Lower lobe of right lung (tissue), 2 donors: Measurements from ENCODE around the gene FATE1. TPM values are rescaled to one million over a fixed set of nuclear protein-coding genes. Genes with fewer than 3 reads are reported as not detected.
A peak's percentile ranks its signal among the peaks of the same experiment; 100 is the strongest.

Experiments
- ATAC-seq, 2 donors: fragments of 200-7000 bp; cut with Tn5 transposase; one replicate each; pipeline ENCODE4 v1.9.1; 2020 to 2022; ENCODE audit warnings: mild to moderate bottlenecking in 2 of 2, moderate library complexity in 2 of 2
- DNase-seq: peaks from one replicate; pipeline ENCODE4 v3.0.0-alpha.2; 2020
- H3K27ac ChIP-seq: fragments of 200-600 bp; one replicate; pipeline ENCODE4 v1.8.0; 2022
- H3K27me3 ChIP-seq: fragments of 200-600 bp; one replicate; pipeline ENCODE4 v1.8.0; 2022; ENCODE audit warnings: low read depth
- H3K36me3 ChIP-seq: fragments of 200-600 bp; one replicate; pipeline ENCODE4 v1.8.0; 2022; ENCODE audit warnings: mild to moderate bottlenecking
- H3K4me1 ChIP-seq: fragments of 200-600 bp; one replicate; pipeline ENCODE4 v1.8.0; 2022
- H3K4me3 ChIP-seq: fragments of 200-600 bp; one replicate; pipeline ENCODE4 v1.8.0; 2022; ENCODE audit warnings: mild to moderate bottlenecking
- H3K9me3 ChIP-seq: fragments of 200-600 bp; one replicate; pipeline ENCODE4 v1.8.0; 2022
- intact Hi-C: fragments of 100-400 bp; cut with DNase I; formaldehyde crosslinking; loops from one replicate; pipeline ENCODE4 v1.11.0; 2022
- total RNA-seq: library from RNA; stranded (reverse); fragmentation: NEBNext Ultra II Directional; extraction: Animal tissue kit (Norgen Biotek cat#: 25700); gene quantifications from one replicate; pipeline ENCODE4 v1.2.1, GENCODE V29; 2021
- TF ChIP-seq, protein P1 (sequence below): fragments of 200-600 bp; IDR thresholded peaks from one replicate; pipeline ENCODE4 v1.8.0; 2022; ENCODE audit warnings: antibody characterized with exemption, mild to moderate bottlenecking
- donor health status: DM: no; HTN: yes; CAD: no; lungs with severe emphysema.

The FATE1 gene
- total RNA-seq, 1 donor from 2014 or later, result not detected

DNA sequence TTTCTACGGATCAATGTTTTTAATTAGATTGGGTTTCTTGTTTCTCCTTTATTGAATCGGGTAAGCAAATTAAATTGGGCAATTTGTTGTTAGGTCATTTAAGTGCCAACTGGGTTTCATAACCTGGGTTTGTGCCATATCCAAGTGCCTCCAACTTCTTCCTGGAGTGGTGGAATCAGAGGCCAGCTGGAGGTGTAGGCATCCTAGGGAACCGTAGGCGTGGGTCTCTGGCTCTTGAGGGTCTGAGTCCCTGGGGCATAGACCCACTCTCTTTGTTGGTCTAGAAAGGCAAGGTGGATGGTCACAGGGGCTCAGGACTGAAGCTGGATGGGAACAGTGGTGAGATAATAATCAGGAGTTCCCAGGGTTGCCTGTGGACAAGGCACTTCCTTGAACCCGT, 37.0 kb downstream of the FATE1 start:
- H3K27ac ChIP-seq, result no peak overlapping the region
- H3K9me3 ChIP-seq, result no peaks in the 10 kb centered on the region
- no peaks in the 10 kb centered on the region for H3K27me3 ChIP-seq
- H3K4me1 ChIP-seq, result no peaks in the 10 kb centered on the region
- H3K36me3 ChIP-seq, result no peaks in the 10 kb centered on the region
- intact Hi-C loops, result loop anchor here (10.0 kb wide), 1 partner anchor 882 kb away; the partner anchor contains the start of gene GABRQ
- ATAC-seq (no peak), DNase-seq (no peak)
- TF ChIP-seq, protein P1, sequence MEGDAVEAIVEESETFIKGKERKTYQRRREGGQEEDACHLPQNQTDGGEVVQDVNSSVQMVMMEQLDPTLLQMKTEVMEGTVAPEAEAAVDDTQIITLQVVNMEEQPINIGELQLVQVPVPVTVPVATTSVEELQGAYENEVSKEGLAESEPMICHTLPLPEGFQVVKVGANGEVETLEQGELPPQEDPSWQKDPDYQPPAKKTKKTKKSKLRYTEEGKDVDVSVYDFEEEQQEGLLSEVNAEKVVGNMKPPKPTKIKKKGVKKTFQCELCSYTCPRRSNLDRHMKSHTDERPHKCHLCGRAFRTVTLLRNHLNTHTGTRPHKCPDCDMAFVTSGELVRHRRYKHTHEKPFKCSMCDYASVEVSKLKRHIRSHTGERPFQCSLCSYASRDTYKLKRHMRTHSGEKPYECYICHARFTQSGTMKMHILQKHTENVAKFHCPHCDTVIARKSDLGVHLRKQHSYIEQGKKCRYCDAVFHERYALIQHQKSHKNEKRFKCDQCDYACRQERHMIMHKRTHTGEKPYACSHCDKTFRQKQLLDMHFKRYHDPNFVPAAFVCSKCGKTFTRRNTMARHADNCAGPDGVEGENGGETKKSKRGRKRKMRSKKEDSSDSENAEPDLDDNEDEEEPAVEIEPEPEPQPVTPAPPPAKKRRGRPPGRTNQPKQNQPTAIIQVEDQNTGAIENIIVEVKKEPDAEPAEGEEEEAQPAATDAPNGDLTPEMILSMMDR, result no peak
- H3K4me3 ChIP-seq, result no peak overlapping the region

- no peak overlapping the region for H3K4me3 ChIP-seq
- TF ChIP-seq, protein P1, result peak; percentile 74
- no peaks in the 10 kb centered on the region for H3K4me1 ChIP-seq
- ATAC-seq, result peak; percentile 87 to 89
- no peaks in the 10 kb centered on the region for H3K27me3 ChIP-seq
- no peaks in the 10 kb centered on the region for H3K9me3 ChIP-seq
- no peak overlapping the region for H3K27ac ChIP-seq
- H3K36me3 ChIP-seq, result no peaks in the 10 kb centered on the region
- peak; percentile 58 for DNase-seq
- intact Hi-C loops, result loop anchor here (10.0 kb wide), 1 partner anchor 881 kb away; the partner anchor contains the start of gene GABRQ
Observed at GRCh38 chrX:151753313-151754046, 37.6 kb downstream of the FATE1 start.

DNA sequence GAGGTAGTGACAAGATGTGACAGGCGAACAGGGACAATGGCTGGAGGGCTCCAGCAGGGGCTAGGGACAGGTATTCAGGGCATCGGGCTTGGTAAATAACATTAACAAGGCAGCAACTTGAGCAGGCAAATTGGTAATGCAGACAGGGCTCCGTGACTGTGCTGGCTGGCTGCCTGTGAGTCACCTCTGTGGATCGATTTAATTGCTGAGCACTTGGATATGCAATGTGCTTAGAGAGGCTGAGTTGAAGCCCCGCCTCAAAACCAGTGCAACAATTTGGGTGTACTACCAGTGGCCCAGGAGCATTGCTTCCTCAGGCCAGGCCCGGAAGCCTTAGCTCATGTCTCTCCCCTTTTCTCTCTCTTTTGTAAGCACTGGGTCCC, 38.2 kb downstream of the FATE1 start:
- ATAC-seq (no peak), DNase-seq (no peak)
- Histone ChIP-seq H3K4me3 (no peak overlapping the region), H3K9me3 (no peaks in the 10 kb centered on the region), H3K27me3 (no peaks in the 10 kb centered on the region), H3K4me1 (no peaks in the 10 kb centered on the region), H3K36me3 (no peaks in the 10 kb centered on the region), H3K27ac (no peak overlapping the region)
- TF ChIP-seq, protein P1, result no peak
- intact Hi-C loops, result loop anchor here (10.0 kb wide), 1 partner anchor 881 kb away; the partner anchor contains the start of gene GABRQ

DNA sequence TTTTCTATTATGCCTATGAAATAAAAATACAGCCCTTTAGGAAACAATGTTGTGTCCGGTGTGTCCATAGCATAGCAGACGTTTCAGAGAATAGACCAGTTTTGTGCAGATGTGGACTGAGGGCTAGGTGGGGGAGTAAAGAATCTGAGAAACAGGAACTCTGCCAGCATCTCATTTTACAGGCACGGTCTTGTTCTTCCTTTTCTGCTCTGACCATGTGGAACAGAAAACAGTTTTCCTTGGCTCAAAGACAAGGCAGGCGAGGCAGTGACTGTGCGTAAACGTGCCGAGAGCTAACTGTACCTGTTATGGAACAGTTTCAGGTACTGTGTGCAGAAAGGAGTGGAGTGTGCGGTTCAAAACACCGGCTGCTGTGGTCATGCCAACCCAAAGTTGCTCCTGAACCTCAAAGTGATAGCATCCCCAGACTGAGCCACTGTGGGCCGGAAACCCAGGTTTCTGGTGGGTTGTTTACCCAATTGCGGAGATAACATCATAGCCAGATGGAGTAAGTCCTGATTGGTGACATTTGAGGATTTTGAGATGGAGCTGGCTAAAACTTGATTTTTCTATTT, 38.9 kb downstream of the FATE1 start:
- DNase-seq (no peak), ATAC-seq (no peak)
- H3K9me3 ChIP-seq, result no peaks in the 10 kb centered on the region
- H3K4me3 ChIP-seq, result no peak overlapping the region
- H3K36me3 ChIP-seq, result no peaks in the 10 kb centered on the region
- TF ChIP-seq, protein P1, result no peak
- no peaks in the 10 kb centered on the region for H3K4me1 ChIP-seq
- no peak overlapping the region for H3K27ac ChIP-seq
- H3K27me3 ChIP-seq, result no peaks in the 10 kb centered on the region
- intact Hi-C loops, result loop anchor here (10.0 kb wide), 1 partner anchor 880 kb away; the partner anchor contains the start of gene GABRQ

- TF ChIP-seq, protein P1, result no peak
- Histone ChIP-seq H3K36me3 (no peaks in the 10 kb centered on the region), H3K4me1 (no peaks in the 10 kb centered on the region), H3K27me3 (no peaks in the 10 kb centered on the region), H3K4me3 (no peak overlapping the region), H3K27ac (no peak overlapping the region), H3K9me3 (no peaks in the 10 kb centered on the region)
- DNase-seq (no peak), ATAC-seq (no peak)
- intact Hi-C loops, result loop anchor here (10.0 kb wide), 1 partner anchor 876 kb away; the partner anchor contains the start of gene GABRQ
Observed at GRCh38 chrX:151759041-151759708, 43.3 kb downstream of the FATE1 start.
